GM23338 (cell line): ENCODE data around the gene ATP9A. TPM values are rescaled to one million over a fixed set of nuclear protein-coding genes. Genes with fewer than 3 reads are reported as not detected.

ENCODE experiments used
- ATAC-seq: fragments of 200-7000 bp; cut with Tn5 transposase; 3 replicates; pipeline ENCODE4 v1.9.1; 2020
- DNase-seq: peaks from one replicate; pipeline ENCODE4 v3.0.0-alpha.2; 2015; ENCODE audit warnings: low spot score
- H2AFZ ChIP-seq: fragments of 200-600 bp; sonication (generic); 2 replicates; pipeline ENCODE4 v1.8.0; 2016; ENCODE audit warnings: antibody characterized with exemption, mild to moderate bottlenecking, moderate library complexity
- H3F3A ChIP-seq: fragments of 200-600 bp; sonication (generic); replicated peaks from 2 replicates; pipeline ENCODE4 v1.8.0; 2017; ENCODE audit warnings: antibody characterized with exemption, mixed run types, low read depth
- H3K27ac ChIP-seq: fragments of 200-600 bp; sonication (generic); 2 replicates; pipeline ENCODE4 v1.6.1; 2016; ENCODE audit warnings: low read depth
- H3K27me3 ChIP-seq: fragments of 200-600 bp; sonication (generic); 2 replicates; pipeline ENCODE4 v1.8.0; 2016; ENCODE audit warnings: mild to moderate bottlenecking, mixed run types, moderate library complexity; ENCODE audit not compliant: insufficient read depth
- H3K36me3 ChIP-seq: fragments of 200-600 bp; sonication (generic); 2 replicates; pipeline ENCODE4 v1.8.0; 2016; ENCODE audit warnings: mild to moderate bottlenecking; ENCODE audit not compliant: insufficient read depth
- H3K4me1 ChIP-seq: fragments of 200-600 bp; sonication (generic); 2 replicates; pipeline ENCODE4 v1.8.0; 2016; ENCODE audit warnings: mild to moderate bottlenecking, moderate library complexity; ENCODE audit not compliant: insufficient read depth
- H3K4me2 ChIP-seq: fragments of 200-600 bp; sonication (generic); 2 replicates; pipeline ENCODE4 v1.7.1; 2017; ENCODE audit warnings: mixed run types
- H3K4me3 ChIP-seq: fragments of 200-600 bp; sonication (generic); 2 replicates; pipeline ENCODE4 v1.6.1; 2016; ENCODE audit warnings: mixed run types
- H3K79me2 ChIP-seq: fragments of 200-600 bp; sonication (generic); replicated peaks from 2 replicates; pipeline ENCODE4 v1.8.0; 2017; ENCODE audit warnings: mild to moderate bottlenecking; ENCODE audit not compliant: insufficient read depth
- H3K9me2 ChIP-seq: fragments of 200-600 bp; sonication (generic); 2 replicates; pipeline ENCODE4 v1.8.0; 2017; ENCODE audit not compliant: insufficient read depth
- H4K20me1 ChIP-seq: fragments of 200-600 bp; sonication (generic); replicated peaks from 2 replicates; pipeline ENCODE4 v1.8.0; 2017; ENCODE audit warnings: mild to moderate bottlenecking; ENCODE audit not compliant: insufficient read depth
- H3K27ac Mint-ChIP-seq: 2 replicates; pipeline ENCODE4 v1.8.0; 2020; ENCODE audit warnings: inconsistent platforms, mild to moderate bottlenecking, moderate library complexity, mixed read lengths
- H3K27me3 Mint-ChIP-seq: 3 replicates; pipeline ENCODE4 v1.8.0; 2022; ENCODE audit warnings: low read depth, mild to moderate bottlenecking, moderate library complexity, mixed read lengths, inconsistent platforms; ENCODE audit not compliant: insufficient read depth, poor library complexity
- H3K36me3 Mint-ChIP-seq: 3 replicates; pipeline ENCODE4 v1.8.0; 2021; ENCODE audit warnings: low read depth, mild to moderate bottlenecking, inconsistent platforms, moderate library complexity, mixed read lengths
- H3K4me1 Mint-ChIP-seq: 3 replicates; pipeline ENCODE4 v1.8.0; 2020; ENCODE audit warnings: mild to moderate bottlenecking, inconsistent platforms, mixed read lengths
- H3K4me3 Mint-ChIP-seq: 3 replicates; pipeline ENCODE4 v1.8.0; 2021; ENCODE audit warnings: moderate library complexity, mild to moderate bottlenecking, inconsistent platforms, mixed read lengths
- H3K9me3 Mint-ChIP-seq: 3 replicates; pipeline ENCODE4 v1.8.0; 2020; ENCODE audit warnings: moderate library complexity, mild to moderate bottlenecking, inconsistent platforms, mixed read lengths
- CREB1 ChIP-seq: fragments of 250-450 bp; sonication (Bioruptor Pico); IDR thresholded peaks from 2 replicates; pipeline ENCODE4 v1.5.0; 2020; ENCODE audit warnings: low read depth, mild to moderate bottlenecking, moderate library complexity
- ETS1 ChIP-seq: IDR thresholded peaks from 2 replicates; pipeline ENCODE4 v1.6.1; 2016; ENCODE audit warnings: antibody characterized with exemption
- EZH2 ChIP-seq: fragments of 200-600 bp; sonication (generic); IDR thresholded peaks from one replicate; pipeline ENCODE4 v1.8.0; 2017; ENCODE audit warnings: antibody characterized with exemption, mild to moderate bottlenecking, low read depth; ENCODE audit not compliant: unreplicated experiment
- EZH2phosphoT487 ChIP-seq: fragments of 200-600 bp; sonication (generic); IDR thresholded peaks from one replicate; pipeline ENCODE4 v1.8.1; 2018; ENCODE audit warnings: antibody characterized with exemption; ENCODE audit not compliant: unreplicated experiment
- JUNB ChIP-seq: IDR thresholded peaks from one replicate; pipeline ENCODE4 v1.6.1; 2016; ENCODE audit warnings: antibody characterized with exemption; ENCODE audit not compliant: unreplicated experiment
- NANOG ChIP-seq: IDR thresholded peaks from 2 replicates; pipeline ENCODE4 v1.6.1; 2016; ENCODE audit warnings: antibody characterized with exemption, borderline replicate concordance
- POLR2AphosphoS5 ChIP-seq: IDR thresholded peaks from 2 replicates; pipeline ENCODE4 v1.6.1; 2016; ENCODE audit warnings: antibody characterized with exemption, low read depth
- REST ChIP-seq: IDR thresholded peaks from one replicate; pipeline ENCODE4 v1.6.1; 2018; ENCODE audit warnings: antibody characterized with exemption; ENCODE audit not compliant: unreplicated experiment
- STAT1 ChIP-seq: IDR thresholded peaks from one replicate; pipeline ENCODE4 v1.6.1; 2016; ENCODE audit warnings: antibody characterized with exemption; ENCODE audit not compliant: unreplicated experiment
- ZNF114 ChIP-seq: fragments of 250-450 bp; sonication (Bioruptor Pico); IDR thresholded peaks from 2 replicates; pipeline ENCODE4 v1.5.0; 2020; ENCODE audit warnings: mild to moderate bottlenecking, moderate library complexity
- ZNF331 ChIP-seq: fragments of 250-450 bp; sonication (Bioruptor Pico); IDR thresholded peaks from 2 replicates; pipeline ENCODE4 v1.5.0; 2020; ENCODE audit warnings: low read depth, mild to moderate bottlenecking, moderate library complexity
- polyA plus RNA-seq: library from polyadenylated mRNA; unstranded; fragments of >200 nt; fragmentation: Nextera tagmentation; extraction: Ambion mirVana; gene quantifications from 2 replicates; pipeline ENCODE4 v1.2.1, GENCODE V29; 2016
- total RNA-seq: library from RNA; depleted of rRNA; stranded (reverse); fragments of >200 nt; shearing (Covaris generic); gene quantifications from 2 replicates; pipeline ENCODE4 v1.2.3, GENCODE V29; 2014
- TF ChIP-seq, protein P1 (sequence below), 2 experiments: fragments of 200-600 bp in 1 of 2; sonication (generic) in 1 of 2; conservative IDR thresholded peaks; 2 replicates each; pipeline versions ENCODE4 v1.5.1 to v1.6.1; 2016 to 2017; ENCODE audit warnings: antibody characterized with exemption in 2 of 2, low read depth in 2 of 2, mild to moderate bottlenecking in 2 of 2, moderate library complexity in 1 of 2
- TF ChIP-seq, protein P2 (sequence below): fragments of 250-450 bp; sonication (Bioruptor Pico); IDR thresholded peaks from 2 replicates; pipeline ENCODE4 v1.5.0; 2020; ENCODE audit warnings: mild to moderate bottlenecking, moderate library complexity

Gene ATP9A
- total and polyA plus RNA-seq, 2 experiments from 2014 or later, result 0.94 to 5.9 TPM

- Histone ChIP-seq H3K79me2 (no peaks in the 10 kb centered on the region), H3K4me1 (no peaks in the 10 kb centered on the region), H3K4me3 (no peak overlapping the region), H3K4me2 (no peak overlapping the region), H3K27me3 (no peaks in the 10 kb centered on the region), H3K36me3 (no peaks in the 10 kb centered on the region), H3K9me2 (no peaks in the 10 kb centered on the region), H4K20me1 (no peaks in the 10 kb centered on the region), H3F3A (no peaks in the 10 kb centered on the region), H2AFZ (no peak overlapping the region), H3K27ac (no peak overlapping the region)
- Mint-ChIP-seq H3K4me3 (no peak overlapping the region), H3K9me3 (no peaks in the 10 kb centered on the region), H3K4me1 (peaks cover 7% of the 10 kb centered on the region; the same call in 2 of the 3 replicates), H3K36me3 (no peaks in the 10 kb centered on the region), H3K27me3 (peaks cover 3% of the 10 kb centered on the region), H3K27ac (no peak overlapping the region)
- DNase-seq (no peak), ATAC-seq (no peak; the same call in 2 of the 3 replicates)
- no peak for TF ChIP-seq CREB1
- TF ChIP-seq STAT1, result no peak
- no peak for TF ChIP-seq JUNB
- TF ChIP-seq, protein P1, sequence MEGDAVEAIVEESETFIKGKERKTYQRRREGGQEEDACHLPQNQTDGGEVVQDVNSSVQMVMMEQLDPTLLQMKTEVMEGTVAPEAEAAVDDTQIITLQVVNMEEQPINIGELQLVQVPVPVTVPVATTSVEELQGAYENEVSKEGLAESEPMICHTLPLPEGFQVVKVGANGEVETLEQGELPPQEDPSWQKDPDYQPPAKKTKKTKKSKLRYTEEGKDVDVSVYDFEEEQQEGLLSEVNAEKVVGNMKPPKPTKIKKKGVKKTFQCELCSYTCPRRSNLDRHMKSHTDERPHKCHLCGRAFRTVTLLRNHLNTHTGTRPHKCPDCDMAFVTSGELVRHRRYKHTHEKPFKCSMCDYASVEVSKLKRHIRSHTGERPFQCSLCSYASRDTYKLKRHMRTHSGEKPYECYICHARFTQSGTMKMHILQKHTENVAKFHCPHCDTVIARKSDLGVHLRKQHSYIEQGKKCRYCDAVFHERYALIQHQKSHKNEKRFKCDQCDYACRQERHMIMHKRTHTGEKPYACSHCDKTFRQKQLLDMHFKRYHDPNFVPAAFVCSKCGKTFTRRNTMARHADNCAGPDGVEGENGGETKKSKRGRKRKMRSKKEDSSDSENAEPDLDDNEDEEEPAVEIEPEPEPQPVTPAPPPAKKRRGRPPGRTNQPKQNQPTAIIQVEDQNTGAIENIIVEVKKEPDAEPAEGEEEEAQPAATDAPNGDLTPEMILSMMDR (conservative IDR thresholded peaks at IDR 0.05; ENCODE audit: low read depth in 2 of 2), result no peak
- no peak for TF ChIP-seq NANOG
- TF ChIP-seq, protein P2, sequence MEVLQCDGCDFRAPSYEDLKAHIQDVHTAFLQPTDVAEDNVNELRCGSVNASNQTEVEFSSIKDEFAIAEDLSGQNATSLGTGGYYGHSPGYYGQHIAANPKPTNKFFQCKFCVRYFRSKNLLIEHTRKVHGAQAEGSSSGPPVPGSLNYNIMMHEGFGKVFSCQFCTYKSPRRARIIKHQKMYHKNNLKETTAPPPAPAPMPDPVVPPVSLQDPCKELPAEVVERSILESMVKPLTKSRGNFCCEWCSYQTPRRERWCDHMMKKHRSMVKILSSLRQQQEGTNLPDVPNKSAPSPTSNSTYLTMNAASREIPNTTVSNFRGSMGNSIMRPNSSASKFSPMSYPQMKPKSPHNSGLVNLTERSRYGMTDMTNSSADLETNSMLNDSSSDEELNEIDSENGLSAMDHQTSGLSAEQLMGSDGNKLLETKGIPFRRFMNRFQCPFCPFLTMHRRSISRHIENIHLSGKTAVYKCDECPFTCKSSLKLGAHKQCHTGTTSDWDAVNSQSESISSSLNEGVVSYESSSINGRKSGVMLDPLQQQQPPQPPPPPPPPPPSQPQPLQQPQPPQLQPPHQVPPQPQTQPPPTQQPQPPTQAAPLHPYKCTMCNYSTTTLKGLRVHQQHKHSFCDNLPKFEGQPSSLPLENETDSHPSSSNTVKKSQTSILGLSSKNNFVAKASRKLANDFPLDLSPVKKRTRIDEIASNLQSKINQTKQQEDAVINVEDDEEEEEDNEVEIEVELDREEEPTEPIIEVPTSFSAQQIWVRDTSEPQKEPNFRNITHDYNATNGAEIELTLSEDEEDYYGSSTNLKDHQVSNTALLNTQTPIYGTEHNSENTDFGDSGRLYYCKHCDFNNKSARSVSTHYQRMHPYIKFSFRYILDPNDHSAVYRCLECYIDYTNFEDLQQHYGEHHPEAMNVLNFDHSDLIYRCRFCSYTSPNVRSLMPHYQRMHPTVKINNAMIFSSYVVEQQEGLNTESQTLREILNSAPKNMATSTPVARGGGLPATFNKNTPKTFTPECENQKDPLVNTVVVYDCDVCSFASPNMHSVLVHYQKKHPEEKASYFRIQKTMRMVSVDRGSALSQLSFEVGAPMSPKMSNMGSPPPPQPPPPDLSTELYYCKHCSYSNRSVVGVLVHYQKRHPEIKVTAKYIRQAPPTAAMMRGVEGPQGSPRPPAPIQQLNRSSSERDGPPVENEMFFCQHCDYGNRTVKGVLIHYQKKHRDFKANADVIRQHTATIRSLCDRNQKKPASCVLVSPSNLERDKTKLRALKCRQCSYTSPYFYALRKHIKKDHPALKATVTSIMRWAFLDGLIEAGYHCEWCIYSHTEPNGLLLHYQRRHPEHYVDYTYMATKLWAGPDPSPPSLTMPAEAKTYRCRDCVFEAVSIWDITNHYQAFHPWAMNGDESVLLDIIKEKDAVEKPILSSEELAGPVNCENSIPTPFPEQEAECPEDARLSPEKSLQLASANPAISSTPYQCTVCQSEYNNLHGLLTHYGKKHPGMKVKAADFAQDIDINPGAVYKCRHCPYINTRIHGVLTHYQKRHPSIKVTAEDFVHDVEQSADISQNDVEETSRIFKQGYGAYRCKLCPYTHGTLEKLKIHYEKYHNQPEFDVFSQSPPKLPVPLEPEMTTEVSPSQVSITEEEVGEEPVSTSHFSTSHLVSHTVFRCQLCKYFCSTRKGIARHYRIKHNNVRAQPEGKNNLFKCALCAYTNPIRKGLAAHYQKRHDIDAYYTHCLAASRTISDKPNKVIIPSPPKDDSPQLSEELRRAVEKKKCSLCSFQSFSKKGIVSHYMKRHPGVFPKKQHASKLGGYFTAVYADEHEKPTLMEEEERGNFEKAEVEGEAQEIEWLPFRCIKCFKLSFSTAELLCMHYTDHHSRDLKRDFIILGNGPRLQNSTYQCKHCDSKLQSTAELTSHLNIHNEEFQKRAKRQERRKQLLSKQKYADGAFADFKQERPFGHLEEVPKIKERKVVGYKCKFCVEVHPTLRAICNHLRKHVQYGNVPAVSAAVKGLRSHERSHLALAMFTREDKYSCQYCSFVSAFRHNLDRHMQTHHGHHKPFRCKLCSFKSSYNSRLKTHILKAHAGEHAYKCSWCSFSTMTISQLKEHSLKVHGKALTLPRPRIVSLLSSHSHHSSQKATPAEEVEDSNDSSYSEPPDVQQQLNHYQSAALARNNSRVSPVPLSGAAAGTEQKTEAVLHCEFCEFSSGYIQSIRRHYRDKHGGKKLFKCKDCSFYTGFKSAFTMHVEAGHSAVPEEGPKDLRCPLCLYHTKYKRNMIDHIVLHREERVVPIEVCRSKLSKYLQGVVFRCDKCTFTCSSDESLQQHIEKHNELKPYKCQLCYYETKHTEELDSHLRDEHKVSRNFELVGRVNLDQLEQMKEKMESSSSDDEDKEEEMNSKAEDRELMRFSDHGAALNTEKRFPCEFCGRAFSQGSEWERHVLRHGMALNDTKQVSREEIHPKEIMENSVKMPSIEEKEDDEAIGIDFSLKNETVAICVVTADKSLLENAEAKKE (CRISPR knock-in tag), result no peak
- no peak for TF ChIP-seq EZH2
- TF ChIP-seq POLR2AphosphoS5, result no peak
- TF ChIP-seq ZNF114 (CRISPR knock-in tag), result no peak
- TF ChIP-seq EZH2phosphoT487, result no peak
- TF ChIP-seq REST, result no peak
- no peak for TF ChIP-seq ETS1
- TF ChIP-seq ZNF331 (CRISPR knock-in tag), result no peak
Observed at GRCh38 chr20:51736947-51737346, 31.2 kb downstream of the ATP9A start.
